ENCODE data around the gene ECT2L. TPM values are rescaled to one million over a fixed set of nuclear protein-coding genes. Genes with fewer than 3 reads are reported as not detected.
"Not testable (repeated sequence)": the region's sequence is repeated elsewhere in the genome, so short reads cannot be mapped to it uniquely, and the experiment has no call there.

ECT2L gene
- total RNA-seq, 2 experiments from 2014 or later: not detected

DNA sequence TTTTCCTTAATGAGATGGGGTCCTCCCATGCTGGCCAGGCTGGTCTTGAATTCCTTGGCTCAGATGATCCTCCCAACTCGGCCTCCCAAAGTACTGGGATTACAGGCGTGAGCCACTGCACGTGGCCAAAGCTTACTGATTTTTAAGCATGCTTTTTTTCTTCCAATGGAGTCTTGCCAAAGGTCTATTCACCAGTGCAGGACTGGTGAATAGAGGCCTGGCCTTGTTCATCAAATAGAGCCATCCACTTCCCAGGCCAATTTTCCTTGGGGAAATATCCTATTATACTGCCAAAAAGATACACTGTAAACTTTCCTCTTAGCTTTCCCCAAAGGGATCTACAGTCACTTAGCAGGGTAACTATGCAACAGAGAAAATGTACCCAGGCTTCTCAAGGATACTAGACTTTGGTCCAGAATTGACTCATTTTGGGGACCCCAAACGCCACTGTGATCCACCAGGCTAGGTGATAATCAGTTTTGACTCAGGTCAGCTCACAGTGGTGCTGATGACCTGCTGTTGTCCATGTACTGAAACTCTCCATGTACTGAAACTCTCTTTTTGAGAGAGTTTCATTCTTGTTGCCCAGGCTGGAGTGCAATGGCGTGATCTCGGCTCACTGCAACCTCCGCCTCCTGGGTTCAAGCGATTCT, 100.3 kb downstream of the ECT2L start:
- Mint-ChIP-seq H3K27ac (no peak overlapping the region), H3K36me3 (peaks cover 23% of the 10 kb centered on the region), H3K4me1 (no peaks in the 10 kb centered on the region), H3K27me3 (no peaks in the 10 kb centered on the region), H3K9me3 (no peaks in the 10 kb centered on the region), H3K4me3 (no peak overlapping the region)
- POLR2A ChIA-PET: interaction anchor here (0.7 kb wide), 1 partner anchor 79 kb away, joined by 3 read pairs; no protein-coding TSS in a partner anchor
- ATAC-seq (ENCODE audit: low read depth) (no peak), DNase-seq (no peak)

DNA sequence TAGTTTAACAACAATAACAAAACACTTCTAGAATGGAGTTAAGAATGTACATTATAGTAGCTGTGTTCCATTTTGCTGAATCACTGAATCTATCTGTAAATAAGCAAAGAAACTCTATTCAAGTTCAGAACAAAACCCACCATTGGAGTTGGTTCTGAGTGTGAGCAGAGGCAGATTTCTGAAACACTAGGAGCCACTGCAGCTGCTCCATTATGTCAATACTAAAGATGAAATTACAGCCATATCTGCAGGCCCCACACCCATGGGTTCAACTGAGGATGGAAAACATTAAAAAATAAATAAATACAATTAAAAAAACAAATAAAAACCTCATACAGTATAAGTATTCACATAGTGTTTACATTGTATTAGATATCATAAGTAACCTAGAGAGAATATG, 101.1 kb downstream of the ECT2L start:
- H3K9me3 Mint-ChIP-seq: no peaks in the 10 kb centered on the region
- no peak for ATAC-seq (ENCODE audit: low read depth)
- POLR2A ChIA-PET: no interaction called here
- H3K36me3 Mint-ChIP-seq: peaks cover 24% of the 10 kb centered on the region
- no peak overlapping the region for H3K27ac Mint-ChIP-seq
- no peaks in the 10 kb centered on the region for H3K27me3 Mint-ChIP-seq
- no peaks in the 10 kb centered on the region for H3K4me1 Mint-ChIP-seq
- no peak overlapping the region for H3K4me3 Mint-ChIP-seq
- no peak for DNase-seq

DNA sequence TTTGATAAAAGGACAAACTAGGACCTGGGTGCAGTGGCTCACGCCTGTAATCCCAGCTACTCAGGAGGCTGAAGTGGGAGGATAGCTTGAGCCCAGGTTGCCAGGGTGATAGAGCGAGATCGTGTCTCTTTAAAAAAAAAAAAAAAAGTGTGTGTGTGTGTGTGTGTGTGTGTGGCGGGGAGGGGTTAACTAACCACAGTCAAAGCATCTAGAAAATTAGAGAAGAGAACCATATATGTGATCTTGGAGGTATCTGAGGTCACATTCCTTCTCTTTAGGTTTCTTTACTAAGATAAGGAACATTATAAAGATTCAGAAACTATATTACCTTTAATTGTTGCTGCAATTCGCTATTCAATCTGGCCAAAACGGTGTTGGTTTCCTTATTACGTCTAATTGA, 111.3 kb downstream of the ECT2L start:
- ATAC-seq (ENCODE audit: low read depth) (no peak), DNase-seq (no peak)
- Mint-ChIP-seq H3K4me1 (no peaks in the 10 kb centered on the region), H3K36me3 (peaks cover 34% of the 10 kb centered on the region), H3K27me3 (no peaks in the 10 kb centered on the region), H3K9me3 (no peaks in the 10 kb centered on the region), H3K4me3 (no peak overlapping the region), H3K27ac (no peak overlapping the region)
- POLR2A ChIA-PET: no interaction called here

DNA sequence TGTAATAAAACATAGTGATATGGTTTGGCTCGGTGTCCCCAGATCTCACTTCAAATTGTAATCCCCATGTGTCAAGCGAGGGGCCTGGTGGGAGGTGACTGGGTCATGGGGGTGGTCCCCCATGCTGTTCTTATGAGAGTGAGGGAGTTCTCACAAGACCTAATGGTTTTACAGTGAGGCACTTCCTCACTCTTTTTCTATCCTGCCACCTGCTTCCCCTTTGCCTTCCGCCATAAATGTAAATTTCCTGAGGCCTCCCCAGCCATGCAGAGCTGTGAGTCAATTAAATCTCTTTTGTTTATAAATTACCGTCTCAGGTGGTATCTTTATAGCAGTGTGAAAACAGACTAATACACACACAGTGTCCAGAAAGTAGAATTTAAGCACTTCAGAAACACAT, 113.6 kb downstream of the ECT2L start:
- Mint-ChIP-seq H3K27me3 (no peaks in the 10 kb centered on the region), H3K4me3 (no peak overlapping the region), H3K36me3 (peaks cover 40% of the 10 kb centered on the region), H3K27ac (no peak overlapping the region), H3K9me3 (no peaks in the 10 kb centered on the region), H3K4me1 (no peaks in the 10 kb centered on the region)
- DNase-seq (no peak), ATAC-seq (ENCODE audit: low read depth) (no peak)
- POLR2A ChIA-PET: no interaction called here

DNA sequence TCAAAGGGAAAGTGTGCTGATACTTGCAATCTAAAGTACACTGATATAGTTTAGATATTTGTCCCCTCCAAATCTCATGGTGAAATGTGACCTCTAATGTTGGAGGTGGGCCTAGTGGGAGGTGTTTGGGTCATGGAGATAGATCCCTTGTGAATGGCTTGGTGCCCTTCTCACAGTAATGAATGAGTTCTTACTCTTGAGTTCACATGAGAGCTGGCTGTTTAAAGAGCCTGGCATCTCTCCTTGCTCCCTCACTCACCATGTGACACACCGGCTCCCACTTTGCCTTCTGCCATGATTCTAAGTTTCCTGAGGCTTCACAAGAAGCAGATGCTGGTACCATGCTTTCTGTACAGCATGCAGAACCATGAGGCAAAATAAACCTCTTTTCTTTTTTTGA, 114.1 kb downstream of the ECT2L start:
- H3K4me1 Mint-ChIP-seq: no peaks in the 10 kb centered on the region
- no peak overlapping the region for H3K27ac Mint-ChIP-seq
- no peaks in the 10 kb centered on the region for H3K9me3 Mint-ChIP-seq
- H3K4me3 Mint-ChIP-seq: no peak overlapping the region
- peaks cover 41% of the 10 kb centered on the region for H3K36me3 Mint-ChIP-seq
- POLR2A ChIA-PET: no interaction called here
- ATAC-seq (ENCODE audit: low read depth) (no peak), DNase-seq (no peak)
- no peaks in the 10 kb centered on the region for H3K27me3 Mint-ChIP-seq

DNA sequence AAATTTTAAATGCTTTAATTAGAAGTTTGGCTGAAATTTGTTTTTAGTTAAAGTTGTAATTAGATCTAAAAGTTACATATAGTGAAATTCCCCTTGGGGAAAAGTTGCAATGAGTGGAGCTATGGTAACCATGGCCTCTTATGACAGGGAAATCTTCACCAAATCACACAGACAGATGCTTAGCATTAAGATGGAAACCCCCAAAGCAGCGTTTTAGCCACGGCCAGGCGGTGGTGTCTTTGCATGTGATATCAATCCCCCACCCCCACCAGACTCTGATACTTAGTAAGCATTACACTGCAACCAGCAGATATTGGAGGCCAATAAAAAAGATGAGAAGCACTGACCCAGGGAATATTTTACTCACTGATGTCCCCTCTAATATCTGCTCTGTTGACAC, 116.4 kb downstream of the ECT2L start:
- H3K36me3 Mint-ChIP-seq: peaks cover 37% of the 10 kb centered on the region
- POLR2A ChIA-PET: no interaction called here

DNA sequence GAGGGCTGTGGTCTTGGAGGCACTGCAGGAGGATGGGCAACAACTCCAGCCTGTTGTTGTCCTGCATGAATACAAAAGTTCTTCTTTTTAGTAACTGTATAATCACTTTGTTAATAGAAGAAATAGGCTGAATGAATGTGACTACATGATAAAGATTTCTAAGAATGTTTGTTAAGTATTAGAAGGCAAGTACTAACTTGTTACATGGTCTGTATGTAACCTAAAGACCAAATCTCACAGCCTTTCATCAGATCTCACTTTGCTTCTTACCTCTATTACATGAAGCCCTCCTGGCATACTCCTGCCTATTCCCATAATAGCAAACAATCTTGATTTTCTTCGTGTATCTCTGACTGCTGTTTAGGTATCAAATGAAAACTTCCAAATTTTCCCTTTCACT, 118.8 kb downstream of the ECT2L start:
- Mint-ChIP-seq H3K36me3 (peaks cover 33% of the 10 kb centered on the region), H3K27me3 (no peaks in the 10 kb centered on the region), H3K27ac (no peak overlapping the region), H3K4me1 (no peaks in the 10 kb centered on the region), H3K4me3 (no peak overlapping the region), H3K9me3 (no peaks in the 10 kb centered on the region)
- ATAC-seq (ENCODE audit: low read depth): no peak
- POLR2A ChIA-PET: no interaction called here
- DNase-seq: no peak

More for the DNA sequence above, 116.4 kb downstream of the ECT2L start:
- no peak for DNase-seq
- H3K4me3 Mint-ChIP-seq: no peak overlapping the region
- no peaks in the 10 kb centered on the region for H3K27me3 Mint-ChIP-seq
- ATAC-seq (ENCODE audit: low read depth): no peak
- H3K27ac Mint-ChIP-seq: no peak overlapping the region
- no peaks in the 10 kb centered on the region for H3K4me1 Mint-ChIP-seq
- H3K9me3 Mint-ChIP-seq: no peaks in the 10 kb centered on the region

DNA sequence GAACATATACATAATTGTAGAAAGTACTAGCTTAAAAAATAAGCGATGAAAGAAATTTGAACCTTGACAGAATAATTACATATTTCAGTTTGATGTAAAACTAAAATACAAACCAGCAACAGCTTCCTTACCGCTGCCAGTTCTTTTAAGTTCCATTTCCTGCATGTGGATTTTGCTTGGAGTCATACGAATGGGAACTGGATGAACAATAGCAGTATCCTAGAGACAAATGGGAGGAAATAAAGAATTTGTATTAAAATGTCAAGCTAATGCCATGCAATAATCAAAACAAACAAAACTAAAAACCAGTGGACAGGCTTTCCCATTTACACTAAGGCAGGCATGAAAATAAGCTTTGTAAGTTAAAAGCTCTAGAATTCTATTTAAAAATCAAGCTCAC, 125.0 kb downstream of the ECT2L start:
- peaks cover 11% of the 10 kb centered on the region for H3K36me3 Mint-ChIP-seq
- POLR2A ChIA-PET: no interaction called here
- H3K4me1 Mint-ChIP-seq: no peaks in the 10 kb centered on the region
- ATAC-seq (ENCODE audit: low read depth) (no peak), DNase-seq (no peak)
- no peak overlapping the region for H3K27ac Mint-ChIP-seq
- no peak overlapping the region for H3K4me3 Mint-ChIP-seq
- H3K27me3 Mint-ChIP-seq: peaks cover 2% of the 10 kb centered on the region
- H3K9me3 Mint-ChIP-seq: no peaks in the 10 kb centered on the region

DNA sequence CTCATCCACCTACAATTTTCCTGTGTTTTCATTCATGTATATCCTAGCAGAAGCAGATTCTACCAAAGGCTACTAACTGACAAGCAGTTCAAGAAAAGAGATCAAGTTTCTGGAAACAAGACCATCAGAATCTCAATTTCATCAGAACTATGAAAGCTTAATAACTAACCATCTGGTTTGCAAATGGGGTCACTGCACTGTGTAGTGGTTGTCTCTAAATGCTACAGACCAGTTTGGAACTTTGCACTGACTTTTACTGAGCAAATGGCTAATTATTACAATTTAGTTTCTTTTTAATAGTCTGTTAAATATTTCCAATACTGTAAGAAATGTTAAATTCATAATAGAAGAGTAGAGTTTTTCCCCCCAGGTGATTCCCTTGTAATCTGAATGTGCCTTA, 127.7 kb downstream of the ECT2L start:
- no peaks in the 10 kb centered on the region for H3K9me3 Mint-ChIP-seq
- H3K27me3 Mint-ChIP-seq: peaks cover 2% of the 10 kb centered on the region
- no peaks in the 10 kb centered on the region for H3K4me1 Mint-ChIP-seq
- DNase-seq (no peak), ATAC-seq (ENCODE audit: low read depth) (no peak)
- POLR2A ChIA-PET: no interaction called here
- no peak overlapping the region for H3K4me3 Mint-ChIP-seq
- H3K36me3 Mint-ChIP-seq: peaks cover 15% of the 10 kb centered on the region
- H3K27ac Mint-ChIP-seq: no peak overlapping the region

DNA sequence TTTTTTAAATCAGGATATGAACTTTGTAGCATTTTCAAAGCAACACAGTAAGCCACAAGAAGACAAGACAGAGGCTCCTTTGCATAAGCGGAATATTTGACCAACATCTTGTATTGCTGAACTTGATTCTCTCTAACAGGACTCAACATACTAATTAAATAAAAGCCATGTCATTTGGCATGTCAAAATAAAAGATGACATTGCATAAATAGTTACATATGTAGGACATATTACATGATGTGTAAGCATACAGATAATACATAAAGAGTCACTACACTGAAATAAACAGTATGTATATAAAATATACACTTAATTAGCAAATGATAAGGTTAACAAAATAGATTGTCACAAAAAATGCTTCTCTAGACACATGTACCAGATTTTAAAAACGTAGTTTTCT, 129.9 kb downstream of the ECT2L start:
- POLR2A ChIA-PET: no interaction called here
- Mint-ChIP-seq H3K4me3 (no peak overlapping the region), H3K9me3 (no peaks in the 10 kb centered on the region), H3K4me1 (no peaks in the 10 kb centered on the region), H3K36me3 (peaks cover 12% of the 10 kb centered on the region), H3K27me3 (peaks cover 2% of the 10 kb centered on the region), H3K27ac (no peak overlapping the region)
- ATAC-seq (ENCODE audit: low read depth) (no peak), DNase-seq (no peak)

DNA sequence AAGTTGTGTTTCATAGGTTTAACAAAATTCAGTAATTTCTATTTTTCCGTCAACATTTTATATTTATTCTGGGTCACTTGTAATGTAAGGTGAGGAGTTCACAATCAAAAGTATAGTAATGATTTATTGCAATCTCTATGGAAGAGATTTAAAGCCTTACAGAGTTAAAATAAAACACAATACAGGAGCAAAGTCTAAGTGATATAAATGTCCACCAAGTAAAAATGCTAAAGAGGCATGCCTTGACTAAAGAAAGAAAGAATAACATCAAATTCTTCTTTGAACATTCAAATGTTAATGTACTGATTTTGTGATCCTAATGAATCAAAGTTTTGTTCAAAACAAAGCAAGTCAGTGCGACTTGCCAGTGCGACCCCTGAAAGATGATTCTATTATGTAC, 130.7 kb downstream of the ECT2L start:
- H3K4me3 Mint-ChIP-seq: no peak overlapping the region
- peaks cover 16% of the 10 kb centered on the region for H3K36me3 Mint-ChIP-seq
- H3K9me3 Mint-ChIP-seq: no peaks in the 10 kb centered on the region
- H3K4me1 Mint-ChIP-seq: peaks cover 2% of the 10 kb centered on the region
- POLR2A ChIA-PET: no interaction called here
- ATAC-seq (ENCODE audit: low read depth) (no peak), DNase-seq (no peak)
- H3K27me3 Mint-ChIP-seq: peaks cover 2% of the 10 kb centered on the region
- no peak overlapping the region for H3K27ac Mint-ChIP-seq

DNA sequence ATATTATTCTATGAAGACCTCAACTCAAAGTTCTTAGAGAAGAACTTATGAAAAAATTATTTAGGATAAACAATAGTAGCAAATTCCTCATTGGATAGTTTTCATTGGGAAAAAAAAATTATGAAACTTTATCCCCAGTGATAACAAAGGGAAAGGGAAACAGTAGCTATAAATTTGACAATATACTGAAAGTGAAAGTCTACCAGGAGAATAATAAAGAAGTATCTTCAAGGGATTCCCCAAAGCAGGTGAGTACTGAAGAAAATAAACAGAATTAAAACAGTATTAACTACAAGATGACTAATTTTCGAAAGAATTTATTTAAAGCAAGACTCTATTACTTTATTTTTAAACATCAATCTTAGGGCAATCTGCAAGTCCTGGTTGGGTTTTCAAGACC, 135.8 kb downstream of the ECT2L start:
- H3K27me3 Mint-ChIP-seq: no peaks in the 10 kb centered on the region
- DNase-seq (no peak), ATAC-seq (ENCODE audit: low read depth) (no peak)
- H3K9me3 Mint-ChIP-seq: peaks cover 3% of the 10 kb centered on the region
- H3K36me3 Mint-ChIP-seq: peaks cover 29% of the 10 kb centered on the region
- no peak overlapping the region for H3K27ac Mint-ChIP-seq
- no peak overlapping the region for H3K4me3 Mint-ChIP-seq
- H3K4me1 Mint-ChIP-seq: peaks cover 7% of the 10 kb centered on the region
- POLR2A ChIA-PET: no interaction called here

DNA sequence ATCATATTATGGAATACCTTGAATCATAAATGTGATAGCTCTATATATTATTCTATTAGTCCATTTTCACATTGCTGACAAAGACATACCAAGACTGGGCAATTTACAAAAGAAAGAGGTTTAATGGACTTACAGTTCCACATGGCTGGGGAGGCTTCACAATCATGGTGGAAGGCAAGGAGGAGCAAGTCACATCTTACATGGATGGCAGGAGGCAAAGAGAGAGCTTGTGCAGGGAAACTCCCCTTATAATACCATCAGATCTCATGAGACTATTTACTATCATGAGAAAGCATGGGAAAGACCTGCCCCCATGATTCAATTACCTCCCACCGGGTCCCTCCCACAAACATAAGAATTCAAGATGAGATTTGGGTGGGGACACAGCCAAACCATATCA, 141.0 kb downstream of the ECT2L start:
- H3K9me3 Mint-ChIP-seq; POLR2A ChIA-PET; H3K27ac Mint-ChIP-seq; H3K4me3 Mint-ChIP-seq; H3K27me3 Mint-ChIP-seq; DNase-seq; H3K4me1 Mint-ChIP-seq; ATAC-seq (ENCODE audit: low read depth): not testable (repeated sequence)
- peaks cover 41% of the 10 kb centered on the region for H3K36me3 Mint-ChIP-seq

DNA sequence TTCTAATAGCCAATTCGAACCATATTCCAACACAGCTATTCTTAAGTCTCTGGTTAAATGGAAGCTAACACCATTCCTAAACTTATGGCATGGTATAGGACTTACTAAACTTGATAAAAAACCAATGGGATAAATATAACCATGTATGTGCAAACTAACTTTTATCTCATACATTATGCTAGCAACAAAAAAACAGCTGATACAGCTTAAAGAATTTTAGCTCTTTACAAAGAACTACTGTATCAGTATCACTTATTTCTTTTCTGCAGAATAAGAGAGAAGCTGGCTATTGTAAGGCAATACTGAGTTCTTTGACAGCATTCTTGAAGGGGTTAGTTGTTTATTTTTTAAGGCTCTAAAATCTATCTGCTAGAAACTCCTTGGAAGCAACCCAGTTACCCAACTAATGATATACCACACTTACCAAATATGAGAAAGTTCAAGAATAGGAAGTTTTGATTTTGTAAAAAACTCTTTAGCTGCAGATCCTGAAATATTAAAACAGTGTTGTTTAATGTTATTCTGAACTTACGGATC, 147.3 kb downstream of the ECT2L start:
- POLR2A ChIA-PET: interaction anchor here (0.6 kb wide), 1 partner anchor 27 kb away, joined by 3 read pairs; no protein-coding TSS in a partner anchor
- H3K9me3 Mint-ChIP-seq: no peaks in the 10 kb centered on the region
- no peak for DNase-seq
- H3K27me3 Mint-ChIP-seq: no peaks in the 10 kb centered on the region
- H3K27ac Mint-ChIP-seq: no peak overlapping the region
- H3K4me3 Mint-ChIP-seq: no peak overlapping the region
- H3K4me1 Mint-ChIP-seq: peaks cover 20% of the 10 kb centered on the region
- H3K36me3 Mint-ChIP-seq: peaks cover 37% of the 10 kb centered on the region
- ATAC-seq (ENCODE audit: low read depth): no peak

Measured in activated naive CD8-positive, alpha-beta T cell treated with anti-CD3 and anti-CD28 coated beads, Interleukin-2, amount 10 ng/mL, durations not matched to agents 7 days and 5 days (primary cell).